Stimulated activated CD8-positive, alpha-beta memory T cell treated with anti-CD3 and anti-CD28 coated beads, Interleukin-12 subunit alpha, Interleukin-12 subunit beta, amount 100 ng/mL, for 1 hour (primary cell): ENCODE measurements around the gene LDLRAP1.

Experiments
- DNase-seq: peaks from one replicate; pipeline ENCODE4 v3.0.0-alpha.2; 2020; ENCODE audit warnings: low read depth

The LDLRAP1 gene

DNA sequence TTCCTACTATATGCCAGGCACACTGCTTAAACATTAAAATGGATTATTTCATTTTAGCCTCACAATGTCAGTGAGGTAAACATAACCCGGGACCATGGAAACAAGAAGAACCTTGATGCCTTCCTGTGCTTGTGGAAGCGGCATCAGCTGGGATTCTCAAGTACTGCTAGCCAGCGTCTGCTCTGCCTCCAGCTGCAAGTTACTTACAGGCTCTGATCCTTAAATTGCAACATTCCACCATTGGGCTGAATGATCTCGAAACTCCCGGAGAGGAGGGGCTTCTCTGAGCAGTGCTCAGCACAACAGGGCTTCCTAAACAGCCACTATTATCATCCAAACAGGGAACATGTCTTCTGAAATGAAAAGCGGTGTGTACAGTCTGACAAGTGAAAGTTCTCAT lies 66.5 kb downstream of the LDLRAP1 start:
- no peak for DNase-seq

DNA sequence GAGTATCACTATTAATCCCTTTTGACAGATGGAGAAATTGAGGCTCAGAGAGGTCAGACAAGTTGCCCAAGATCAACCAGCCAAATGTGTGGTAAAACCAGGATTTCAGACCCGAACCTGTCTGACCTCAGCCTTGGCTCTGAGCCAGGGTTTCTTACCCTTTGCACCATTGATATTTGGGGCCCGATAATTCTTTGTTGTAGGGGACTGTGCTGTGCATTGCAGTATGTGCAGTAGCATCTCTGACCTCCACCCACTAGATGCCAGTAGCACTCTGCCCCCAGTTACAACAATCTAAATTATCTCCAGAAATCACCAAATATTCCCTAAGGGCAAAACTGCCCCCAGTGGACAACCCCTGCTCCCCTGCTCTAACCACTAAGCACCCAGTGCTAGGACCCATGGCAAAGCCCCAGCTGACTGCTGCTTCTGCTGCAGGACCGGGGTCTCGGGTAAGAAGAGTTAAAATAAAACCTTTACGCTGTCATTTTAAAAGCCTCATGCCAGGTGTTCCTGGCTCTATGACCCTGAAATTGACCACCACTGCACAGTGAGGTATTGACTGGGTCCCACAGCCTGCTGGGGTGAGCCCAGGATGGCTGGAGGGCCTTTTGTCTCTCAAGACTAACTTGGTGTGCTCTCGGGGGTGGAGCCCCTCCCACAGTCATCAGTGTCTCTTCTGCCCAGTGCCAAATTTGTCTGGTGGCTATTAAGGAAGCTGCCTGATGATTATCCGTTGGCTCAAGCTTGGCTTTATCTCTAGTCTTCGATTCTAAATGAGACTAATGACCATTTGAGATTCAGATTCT lies 67.6 kb downstream of the LDLRAP1 start:
- DNase-seq, result no peak

DNA sequence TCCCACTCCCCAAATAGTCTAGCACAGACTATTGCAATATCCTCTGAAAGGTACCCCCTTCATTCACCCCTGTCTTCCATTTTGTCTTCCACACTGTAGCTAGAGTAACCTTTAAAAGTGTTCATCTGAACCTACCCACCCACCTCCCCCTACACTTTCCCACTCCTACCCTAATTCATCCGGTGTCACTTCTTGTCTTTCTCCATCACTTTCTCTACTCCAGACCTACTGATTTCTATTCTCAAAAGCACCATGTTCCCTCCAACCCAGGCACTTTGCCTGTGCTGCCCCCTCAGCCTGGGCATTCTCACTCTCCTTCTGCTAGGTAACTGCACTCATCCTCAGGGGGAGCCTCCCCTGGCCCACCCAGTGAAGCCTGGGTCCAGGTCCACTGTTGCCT lies 68.4 kb downstream of the LDLRAP1 start:
- no peak for DNase-seq

DNA sequence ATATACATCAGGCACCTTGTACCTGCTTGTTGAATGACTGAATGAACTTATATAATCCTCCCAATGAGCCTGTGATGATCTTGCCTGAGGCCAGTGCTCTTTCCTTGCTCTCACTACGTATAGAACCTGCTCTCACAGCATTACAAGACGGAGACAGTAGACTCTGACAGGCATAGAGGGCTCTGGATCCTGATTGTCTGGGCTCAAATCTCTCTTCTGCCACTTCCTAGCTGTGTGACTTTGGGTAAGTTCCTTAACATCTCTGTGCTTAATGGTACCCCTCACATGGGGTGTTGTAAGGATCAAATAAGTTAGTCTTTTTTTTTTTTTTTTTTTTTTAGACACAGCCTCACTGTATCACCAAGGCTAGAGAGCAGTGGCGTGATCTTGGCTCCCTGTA lies 69.0 kb downstream of the LDLRAP1 start:
- no peak for DNase-seq

DNA sequence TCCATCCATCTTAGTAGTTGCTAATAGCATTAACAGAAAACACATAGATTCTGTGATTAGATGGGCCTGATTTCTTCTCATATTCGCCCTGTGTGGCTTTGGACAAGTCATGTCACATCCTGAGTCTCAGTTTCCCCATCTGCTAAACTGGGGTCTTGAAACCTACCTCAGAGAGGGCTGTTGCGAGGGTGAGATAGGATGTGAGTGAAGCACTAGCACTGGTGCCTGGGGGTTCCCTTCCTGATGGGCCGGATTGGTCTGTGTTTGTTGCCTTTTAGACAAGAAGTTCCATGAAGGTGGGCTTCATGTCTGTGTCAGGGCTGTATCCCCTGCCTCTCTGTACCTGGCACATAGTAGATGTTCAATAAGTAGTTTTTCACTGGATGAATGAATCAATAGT lies 69.7 kb downstream of the LDLRAP1 start:
- DNase-seq, result no peak

DNA sequence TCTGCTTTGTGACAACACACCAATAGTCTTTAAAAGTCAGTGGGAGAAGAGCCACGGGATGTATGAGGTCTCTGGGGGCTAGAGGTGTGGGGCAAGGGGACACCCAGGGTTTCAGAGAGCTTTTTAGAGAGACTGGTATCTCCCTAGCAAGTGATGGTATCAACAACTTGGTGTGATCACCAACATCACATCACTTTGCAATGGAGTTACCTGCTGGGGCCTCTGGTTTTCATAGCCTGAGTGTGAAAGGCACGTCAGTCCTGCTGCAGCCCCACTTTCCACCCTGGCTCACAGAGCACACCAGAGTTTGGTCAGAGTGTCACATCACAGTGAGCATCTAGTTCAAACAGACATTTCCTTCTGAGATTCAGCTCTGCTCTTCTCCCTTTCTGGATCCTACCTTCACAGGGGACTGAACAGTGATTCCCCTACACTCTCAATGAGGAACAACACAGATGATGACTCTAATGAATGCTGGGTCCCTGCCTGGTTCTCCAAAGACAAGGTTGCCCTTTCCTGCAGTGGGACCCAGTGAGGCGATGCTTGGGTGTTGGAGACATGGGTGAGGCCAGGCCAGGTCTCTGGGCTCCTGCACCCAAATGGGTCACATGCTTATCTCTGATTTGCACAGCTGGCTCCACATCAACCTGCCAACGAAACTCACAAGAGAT lies 71.2 kb downstream of the LDLRAP1 start:
- no peak for DNase-seq

DNA sequence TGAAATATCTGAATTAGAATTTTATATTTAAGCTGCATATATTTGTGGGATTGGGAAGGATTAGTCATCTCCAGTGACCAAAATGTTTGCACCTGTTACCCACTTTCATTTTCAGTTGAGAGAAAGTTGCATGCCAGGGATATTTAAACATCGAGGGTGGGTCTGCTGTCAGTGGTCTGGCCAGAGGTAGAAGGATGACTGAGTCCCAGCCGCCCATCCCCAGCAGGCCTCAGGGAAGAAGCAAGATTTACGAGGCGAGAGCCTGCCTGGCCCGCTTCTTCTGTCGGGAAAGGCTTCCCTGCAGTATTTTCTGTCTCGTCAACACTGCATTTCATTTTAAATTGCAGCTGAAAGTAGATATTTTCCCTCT lies 71.8 kb downstream of the LDLRAP1 start:
- no peak for DNase-seq

DNA sequence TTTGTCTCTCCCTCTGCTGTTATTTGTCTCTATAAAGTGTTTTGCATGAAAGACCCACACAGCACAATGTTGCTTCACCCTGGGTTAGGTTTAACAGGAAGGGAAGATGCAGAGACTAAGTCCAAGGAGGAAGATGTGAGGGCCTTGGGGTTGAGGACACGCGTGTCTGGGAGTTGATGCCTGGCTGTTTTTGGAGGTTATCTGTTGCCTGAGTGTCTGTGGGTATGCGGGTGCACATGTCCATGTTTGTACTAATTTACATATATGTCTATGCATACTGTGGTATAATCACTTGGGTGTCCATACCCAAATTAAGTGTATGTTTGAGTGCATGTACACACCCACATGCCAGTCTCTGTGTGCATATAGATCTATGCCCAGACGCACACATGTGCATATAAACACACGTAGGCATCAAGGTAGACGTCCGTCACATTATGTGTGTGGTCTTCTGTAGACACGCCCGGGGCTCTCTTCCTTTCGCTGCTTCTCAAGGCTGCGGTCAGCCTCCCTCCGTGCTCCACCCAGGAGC lies 72.2 kb downstream of the LDLRAP1 start:
- DNase-seq, result no peak

DNA sequence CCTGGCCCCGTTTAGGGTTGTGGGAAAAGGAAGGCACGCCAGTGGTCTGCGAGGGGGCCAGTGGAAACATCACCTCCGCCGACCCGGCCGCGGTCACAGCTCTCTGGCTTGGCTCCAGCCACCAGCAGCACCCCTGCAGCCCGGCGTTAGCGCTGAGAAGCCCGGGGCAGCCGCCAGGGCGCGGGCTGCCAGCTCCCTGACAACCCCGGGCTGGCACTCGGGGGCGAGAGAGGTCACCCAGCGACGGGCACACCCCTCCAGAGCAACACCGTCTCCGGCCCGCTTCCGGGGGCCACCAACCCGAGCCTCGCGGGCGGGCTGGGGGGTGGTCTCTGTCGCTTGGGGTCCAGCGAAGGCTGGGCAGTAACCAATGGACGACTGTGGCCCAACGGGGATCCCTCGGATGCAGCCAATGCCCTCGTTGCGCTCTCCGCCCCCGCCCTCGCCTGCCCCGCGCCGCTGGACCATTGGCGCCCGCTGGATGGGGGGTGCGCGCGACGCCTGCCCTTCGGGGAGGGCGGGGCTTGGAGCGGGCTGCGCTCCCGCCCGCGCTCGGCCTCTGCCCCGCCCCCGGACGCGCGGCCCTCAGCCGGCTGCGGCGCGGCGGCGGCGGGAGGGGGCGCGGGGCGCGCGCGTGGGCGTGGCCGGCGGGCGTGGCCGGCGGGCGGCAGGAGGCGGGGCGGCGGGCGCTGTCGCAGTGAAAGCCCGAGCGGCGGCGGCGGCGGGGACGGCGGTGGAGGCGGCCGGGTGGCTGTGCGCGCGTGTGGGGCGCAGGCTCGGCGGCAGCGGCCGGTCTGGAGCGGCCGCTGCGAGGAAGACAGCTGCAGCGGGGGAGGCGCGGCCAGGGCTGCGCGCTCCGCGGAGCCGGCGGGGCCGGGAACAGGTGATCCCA lies 72.9 kb downstream of the LDLRAP1 start, which contains the start of gene MAN1C1:
Gene MAN1C1 (plus strand): TSS at position 697 of the 892 bp plus-strand sequence. CDS start 1,007 bp downstream, outside the sequence.
- DNase-seq, result peak; percentile 67

DNA sequence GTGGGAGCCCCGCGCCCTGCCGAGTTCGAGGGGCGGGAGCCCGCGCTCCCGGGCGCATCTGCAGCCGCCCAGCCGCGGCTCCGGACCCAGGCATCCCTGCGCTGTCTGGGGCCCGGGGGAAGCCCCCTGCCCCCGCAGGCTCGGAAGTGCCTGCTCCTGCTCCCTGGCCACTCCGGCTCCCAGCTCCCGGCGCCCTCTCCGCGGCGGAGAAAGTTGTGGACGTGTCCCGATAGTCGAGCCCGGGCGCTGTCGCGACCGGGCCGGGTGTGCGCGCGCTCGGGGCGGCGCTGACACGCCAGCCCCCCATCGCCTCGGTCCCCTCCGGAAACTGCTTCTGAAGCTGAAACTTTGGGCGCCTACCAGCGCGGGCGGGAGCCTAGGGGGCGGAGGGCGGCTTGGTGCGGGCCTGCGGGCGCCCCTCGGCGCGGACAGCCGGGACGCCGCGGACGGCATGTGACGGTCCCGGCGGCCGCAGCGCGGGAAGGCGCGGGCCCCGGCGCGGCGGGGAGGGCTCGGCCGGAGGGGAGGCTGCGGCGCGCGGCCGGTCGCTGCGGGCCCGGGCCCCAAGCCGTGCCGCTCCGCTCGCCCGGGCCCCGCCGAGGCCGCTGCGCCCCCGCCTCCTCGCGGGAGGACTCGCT lies 73.7 kb downstream of the LDLRAP1 start:
- DNase-seq, result no peak

DNA sequence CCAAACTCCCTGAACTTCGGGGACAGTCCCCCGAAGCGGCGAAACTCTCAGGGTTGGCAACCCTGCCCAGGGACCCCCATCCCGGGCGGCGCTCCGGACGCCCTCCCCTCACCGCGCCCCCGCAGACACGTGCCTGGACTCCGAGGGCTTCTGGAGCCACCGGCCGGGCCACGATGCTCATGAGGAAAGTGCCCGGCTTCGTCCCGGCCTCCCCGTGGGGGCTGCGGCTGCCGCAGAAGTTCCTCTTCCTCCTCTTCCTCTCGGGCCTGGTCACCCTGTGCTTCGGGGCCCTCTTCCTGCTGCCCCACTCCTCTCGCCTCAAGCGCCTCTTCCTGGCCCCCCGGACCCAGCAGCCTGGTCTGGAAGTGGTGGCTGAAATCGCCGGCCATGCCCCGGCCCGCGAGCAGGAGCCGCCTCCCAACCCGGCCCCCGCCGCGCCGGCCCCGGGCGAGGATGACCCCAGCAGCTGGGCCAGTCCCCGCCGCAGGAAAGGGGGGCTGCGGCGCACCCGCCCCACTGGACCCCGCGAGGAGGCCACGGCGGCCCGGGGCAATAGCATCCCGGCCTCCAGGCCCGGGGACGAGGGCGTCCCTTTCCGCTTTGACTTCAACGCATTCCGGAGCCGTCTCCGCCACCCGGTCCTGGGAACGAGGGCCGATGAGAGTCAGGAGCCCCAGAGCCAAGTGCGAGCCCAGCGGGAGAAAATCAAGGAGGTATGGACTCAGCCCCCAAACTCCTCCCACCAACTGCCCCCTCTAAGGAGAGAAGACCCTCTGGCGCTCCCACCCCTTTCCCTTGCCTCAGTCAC lies 74.4 kb downstream of the LDLRAP1 start:
- DNase-seq, result no peak

DNA sequence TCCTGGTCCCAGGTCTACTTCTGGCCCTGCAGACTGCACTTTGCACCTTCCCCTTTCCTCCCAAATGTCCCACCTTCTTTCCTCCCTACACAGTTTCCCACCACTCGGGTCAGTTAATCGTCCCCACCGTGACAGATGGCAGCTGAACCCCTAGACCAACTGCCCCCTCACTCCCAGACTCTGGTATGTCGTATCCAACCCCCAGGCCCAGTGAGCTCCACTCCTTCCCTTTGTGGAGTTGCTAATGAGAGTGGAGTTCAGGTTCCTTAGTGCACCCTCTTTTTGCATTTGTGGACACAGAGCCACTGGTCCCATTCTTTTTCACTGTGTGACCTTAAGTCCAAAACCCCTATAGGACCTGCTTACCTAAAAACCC lies 75.0 kb downstream of the LDLRAP1 start:
- no peak for DNase-seq
